ENCODE results near the gene SBNO2.

DNA sequence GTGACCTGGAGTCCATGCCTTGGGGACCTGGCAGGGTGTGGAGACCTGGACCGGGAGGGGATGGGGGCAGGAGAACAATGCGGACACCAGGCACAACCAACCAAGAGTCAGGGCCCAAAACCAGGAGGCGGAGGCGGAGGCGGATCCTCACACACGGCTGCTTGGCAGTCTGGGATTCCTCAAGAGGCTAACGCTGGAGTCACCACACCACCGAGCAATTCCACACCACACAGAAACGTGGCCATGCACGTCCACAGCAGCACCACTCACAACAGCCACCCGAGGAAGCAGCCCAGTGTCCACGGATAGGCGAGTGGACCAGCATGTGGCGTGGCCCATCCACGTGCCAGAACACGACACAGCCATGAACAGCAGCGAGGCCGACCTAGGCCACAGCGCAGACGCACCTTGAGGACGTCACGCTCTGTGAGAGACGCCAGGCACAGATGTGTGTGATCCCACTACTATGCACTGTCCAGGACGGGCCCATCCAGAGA, 17.7 kb downstream of the SBNO2 start:
- TF ChIP-seq, protein P1, sequence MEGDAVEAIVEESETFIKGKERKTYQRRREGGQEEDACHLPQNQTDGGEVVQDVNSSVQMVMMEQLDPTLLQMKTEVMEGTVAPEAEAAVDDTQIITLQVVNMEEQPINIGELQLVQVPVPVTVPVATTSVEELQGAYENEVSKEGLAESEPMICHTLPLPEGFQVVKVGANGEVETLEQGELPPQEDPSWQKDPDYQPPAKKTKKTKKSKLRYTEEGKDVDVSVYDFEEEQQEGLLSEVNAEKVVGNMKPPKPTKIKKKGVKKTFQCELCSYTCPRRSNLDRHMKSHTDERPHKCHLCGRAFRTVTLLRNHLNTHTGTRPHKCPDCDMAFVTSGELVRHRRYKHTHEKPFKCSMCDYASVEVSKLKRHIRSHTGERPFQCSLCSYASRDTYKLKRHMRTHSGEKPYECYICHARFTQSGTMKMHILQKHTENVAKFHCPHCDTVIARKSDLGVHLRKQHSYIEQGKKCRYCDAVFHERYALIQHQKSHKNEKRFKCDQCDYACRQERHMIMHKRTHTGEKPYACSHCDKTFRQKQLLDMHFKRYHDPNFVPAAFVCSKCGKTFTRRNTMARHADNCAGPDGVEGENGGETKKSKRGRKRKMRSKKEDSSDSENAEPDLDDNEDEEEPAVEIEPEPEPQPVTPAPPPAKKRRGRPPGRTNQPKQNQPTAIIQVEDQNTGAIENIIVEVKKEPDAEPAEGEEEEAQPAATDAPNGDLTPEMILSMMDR (IDR thresholded peaks at IDR 0.05): no peak
- TF ChIP-seq POLR2A (IDR thresholded peaks at IDR 0.05): no peak
